Activated naive CD8-positive, alpha-beta T cell treated with anti-CD3 and anti-CD28 coated beads for 36 hours (primary cell): ENCODE measurements around the gene CDH9. TPM values are rescaled to one million over a fixed set of nuclear protein-coding genes. Genes with fewer than 3 reads are reported as not detected.

ENCODE experiments used
- DNase-seq: peaks from one replicate; pipeline ENCODE4 v3.0.0; 2021
- H3K27ac Mint-ChIP-seq: one replicate; pipeline ENCODE4 v1.8.0; 2022; ENCODE audit warnings: mild to moderate bottlenecking, moderate library complexity, mixed read lengths
- H3K27me3 Mint-ChIP-seq: one replicate; pipeline ENCODE4 v1.8.0; 2022; ENCODE audit warnings: mild to moderate bottlenecking, mixed read lengths
- H3K36me3 Mint-ChIP-seq: one replicate; pipeline ENCODE4 v1.8.0; 2021; ENCODE audit warnings: mild to moderate bottlenecking, mixed read lengths
- H3K4me1 Mint-ChIP-seq: one replicate; pipeline ENCODE4 v1.8.0; 2021; ENCODE audit warnings: mixed read lengths
- H3K4me3 Mint-ChIP-seq: one replicate; pipeline ENCODE4 v1.8.0; 2022; ENCODE audit warnings: mild to moderate bottlenecking, moderate library complexity, mixed read lengths
- H3K9me3 Mint-ChIP-seq: one replicate; pipeline ENCODE4 v1.8.0; 2022; ENCODE audit warnings: mixed read lengths
- total RNA-seq, 2 experiments: library from RNA; stranded (reverse); gene quantifications; one replicate each; pipeline ENCODE4 v1.2.3, GENCODE V29; 2021

CDH9 gene
- total RNA-seq, 2 experiments from 2014 or later = not detected

GRCh38 chr5:27009540-27009915 is 28.9 kb downstream of the CDH9 start:
- Mint-ChIP-seq H3K36me3 (no peaks in the 10 kb centered on the region), H3K4me1 (no peaks in the 10 kb centered on the region), H3K4me3 (no peak overlapping the region), H3K9me3 (peaks cover 3% of the 10 kb centered on the region), H3K27ac (no peak overlapping the region), H3K27me3 (no peaks in the 10 kb centered on the region)
- no peak for DNase-seq

- Mint-ChIP-seq H3K4me1 (no peaks in the 10 kb centered on the region), H3K27ac (no peak overlapping the region), H3K36me3 (no peaks in the 10 kb centered on the region), H3K4me3 (no peak overlapping the region), H3K9me3 (peaks cover 3% of the 10 kb centered on the region), H3K27me3 (no peaks in the 10 kb centered on the region)
- DNase-seq = no peak
Measured at GRCh38 chr5:27008604-27009539, 29.5 kb downstream of the CDH9 start.

GRCh38 chr5:27007121-27007520 is 31.3 kb downstream of the CDH9 start:
- DNase-seq = no peak
- no peak overlapping the region for H3K4me3 Mint-ChIP-seq
- H3K4me1 Mint-ChIP-seq = no peaks in the 10 kb centered on the region
- H3K36me3 Mint-ChIP-seq = no peaks in the 10 kb centered on the region
- peaks cover 3% of the 10 kb centered on the region for H3K9me3 Mint-ChIP-seq
- no peak overlapping the region for H3K27ac Mint-ChIP-seq
- H3K27me3 Mint-ChIP-seq = no peaks in the 10 kb centered on the region

GRCh38 chr5:26986985-26987384 is 51.4 kb downstream of the CDH9 start:
- H3K9me3 Mint-ChIP-seq = peaks cover 8% of the 10 kb centered on the region
- no peaks in the 10 kb centered on the region for H3K36me3 Mint-ChIP-seq
- no peaks in the 10 kb centered on the region for H3K27me3 Mint-ChIP-seq
- no peaks in the 10 kb centered on the region for H3K4me1 Mint-ChIP-seq
- H3K4me3 Mint-ChIP-seq = no peak overlapping the region
- no peak for DNase-seq
- H3K27ac Mint-ChIP-seq = no peak overlapping the region

GRCh38 chr5:26981750-26982149 is 56.6 kb downstream of the CDH9 start:
- H3K4me3 Mint-ChIP-seq = no peak overlapping the region
- no peak overlapping the region for H3K27ac Mint-ChIP-seq
- H3K9me3 Mint-ChIP-seq = peaks cover 4% of the 10 kb centered on the region
- no peaks in the 10 kb centered on the region for H3K27me3 Mint-ChIP-seq
- H3K36me3 Mint-ChIP-seq = no peaks in the 10 kb centered on the region
- DNase-seq = no peak
- no peaks in the 10 kb centered on the region for H3K4me1 Mint-ChIP-seq

- Mint-ChIP-seq H3K4me1 (no peaks in the 10 kb centered on the region), H3K9me3 (peaks cover 7% of the 10 kb centered on the region), H3K27ac (no peak overlapping the region)
Measured at GRCh38 chr5:26959290-26959689, 79.1 kb downstream of the CDH9 start.

GRCh38 chr5:26955161-26955560 is 83.2 kb downstream of the CDH9 start:
- H3K27ac Mint-ChIP-seq = no peak overlapping the region
- H3K9me3 Mint-ChIP-seq = peaks cover 10% of the 10 kb centered on the region
- H3K4me1 Mint-ChIP-seq = no peaks in the 10 kb centered on the region
- H3K4me3 Mint-ChIP-seq = no peak overlapping the region
- DNase-seq = no peak
- no peaks in the 10 kb centered on the region for H3K27me3 Mint-ChIP-seq
- peaks cover 1% of the 10 kb centered on the region for H3K36me3 Mint-ChIP-seq

More at GRCh38 chr5:26959290-26959689, 79.1 kb downstream of the CDH9 start:
- Mint-ChIP-seq H3K4me3 (no peak overlapping the region), H3K27me3 (no peaks in the 10 kb centered on the region), H3K36me3 (peaks cover 1% of the 10 kb centered on the region)
- no peak for DNase-seq

- Mint-ChIP-seq H3K4me1 (no peaks in the 10 kb centered on the region), H3K27ac (no peak overlapping the region), H3K27me3 (no peaks in the 10 kb centered on the region), H3K9me3 (peaks cover 11% of the 10 kb centered on the region), H3K36me3 (no peaks in the 10 kb centered on the region), H3K4me3 (no peak overlapping the region)
- no peak for DNase-seq
Measured at GRCh38 chr5:26948921-26949320, 89.5 kb downstream of the CDH9 start.

- Mint-ChIP-seq H3K4me1 (no peaks in the 10 kb centered on the region), H3K27ac (no peak overlapping the region), H3K9me3 (peaks cover 9% of the 10 kb centered on the region), H3K36me3 (no peaks in the 10 kb centered on the region), H3K27me3 (no peaks in the 10 kb centered on the region), H3K4me3 (no peak overlapping the region)
- no peak for DNase-seq
Measured at GRCh38 chr5:26945901-26946300, 92.5 kb downstream of the CDH9 start.

GRCh38 chr5:26942481-26942880 is 95.9 kb downstream of the CDH9 start:
- no peaks in the 10 kb centered on the region for H3K36me3 Mint-ChIP-seq

GRCh38 chr5:26940994-26941393 is 97.4 kb downstream of the CDH9 start:
- Mint-ChIP-seq H3K27ac (no peak overlapping the region), H3K4me3 (no peak overlapping the region), H3K9me3 (peaks cover 6% of the 10 kb centered on the region), H3K36me3 (no peaks in the 10 kb centered on the region), H3K27me3 (no peaks in the 10 kb centered on the region), H3K4me1 (no peaks in the 10 kb centered on the region)
- DNase-seq = no peak

More at GRCh38 chr5:26942481-26942880, 95.9 kb downstream of the CDH9 start:
- peaks cover 6% of the 10 kb centered on the region for H3K9me3 Mint-ChIP-seq
- H3K27me3 Mint-ChIP-seq = no peaks in the 10 kb centered on the region
- no peaks in the 10 kb centered on the region for H3K4me1 Mint-ChIP-seq
- no peak overlapping the region for H3K27ac Mint-ChIP-seq
- H3K4me3 Mint-ChIP-seq = no peak overlapping the region
- no peak for DNase-seq

GRCh38 chr5:26932238-26932637 is 106.1 kb downstream of the CDH9 start:
- no peaks in the 10 kb centered on the region for H3K36me3 Mint-ChIP-seq
- no peak for DNase-seq
- H3K4me3 Mint-ChIP-seq = no peak overlapping the region
- H3K9me3 Mint-ChIP-seq = peaks cover 5% of the 10 kb centered on the region
- H3K4me1 Mint-ChIP-seq = no peaks in the 10 kb centered on the region
- no peak overlapping the region for H3K27ac Mint-ChIP-seq
- H3K27me3 Mint-ChIP-seq = no peaks in the 10 kb centered on the region

GRCh38 chr5:26921439-26921838 is 116.9 kb downstream of the CDH9 start:
- no peaks in the 10 kb centered on the region for H3K4me1 Mint-ChIP-seq
- peaks cover 17% of the 10 kb centered on the region for H3K9me3 Mint-ChIP-seq
- H3K27me3 Mint-ChIP-seq = no peaks in the 10 kb centered on the region
- no peaks in the 10 kb centered on the region for H3K36me3 Mint-ChIP-seq
- H3K4me3 Mint-ChIP-seq = no peak overlapping the region
- no peak for DNase-seq
- no peak overlapping the region for H3K27ac Mint-ChIP-seq

GRCh38 chr5:26903469-26903868 is 134.9 kb downstream of the CDH9 start:
- Mint-ChIP-seq H3K4me3 (no peak overlapping the region), H3K4me1 (no peaks in the 10 kb centered on the region), H3K36me3 (no peaks in the 10 kb centered on the region), H3K27ac (no peak overlapping the region), H3K27me3 (no peaks in the 10 kb centered on the region), H3K9me3 (peaks cover 2% of the 10 kb centered on the region)
- DNase-seq = no peak

GRCh38 chr5:26894719-26895263 is 143.6 kb downstream of the CDH9 start:
- DNase-seq = no peak
- Mint-ChIP-seq H3K36me3 (no peaks in the 10 kb centered on the region), H3K27ac (no peak overlapping the region), H3K9me3 (peaks cover 5% of the 10 kb centered on the region), H3K4me3 (no peak overlapping the region), H3K27me3 (no peaks in the 10 kb centered on the region), H3K4me1 (no peaks in the 10 kb centered on the region)

- Mint-ChIP-seq H3K9me3 (peaks cover 5% of the 10 kb centered on the region), H3K36me3 (no peaks in the 10 kb centered on the region), H3K4me1 (no peaks in the 10 kb centered on the region), H3K27me3 (no peaks in the 10 kb centered on the region), H3K27ac (no peak overlapping the region), H3K4me3 (no peak overlapping the region)
- DNase-seq = no peak
Measured at GRCh38 chr5:26893078-26893477, 145.3 kb downstream of the CDH9 start.
